Ishikawa (cell line): ENCODE measurements around the gene OVOL1.

ENCODE experiments used
- CEBPB ChIP-seq: IDR thresholded peaks from 2 replicates; pipeline ENCODE4 v1.6.1; 2012
- CREB1 ChIP-seq: IDR thresholded peaks from 2 replicates; pipeline ENCODE4 v1.6.1; 2012; ENCODE audit warnings: low read depth
- EGR1 ChIP-seq: IDR thresholded peaks from 2 replicates; pipeline ENCODE4 v1.6.1; 2012
- RAD21 ChIP-seq: IDR thresholded peaks from 2 replicates; pipeline ENCODE4 v1.6.1; 2012; ENCODE audit warnings: low read depth
- USF1 ChIP-seq: IDR thresholded peaks from 2 replicates; pipeline ENCODE4 v1.6.1; 2012
- YY1 ChIP-seq: IDR thresholded peaks from 2 replicates; pipeline ENCODE4 v1.6.1; 2012; ENCODE audit warnings: low read depth
- ZBTB7A ChIP-seq: IDR thresholded peaks from 2 replicates; pipeline ENCODE4 v1.6.1; 2012; ENCODE audit warnings: low read depth
- TF ChIP-seq, protein P1 (sequence below): IDR thresholded peaks from 2 replicates; pipeline ENCODE4 v1.6.1; 2012
- TF ChIP-seq, protein P2 (sequence below): IDR thresholded peaks from 2 replicates; pipeline ENCODE4 v1.6.1; 2012; ENCODE audit warnings: low read depth, mild to moderate bottlenecking

GRCh38 chr11:65808744-65809341 is 22.0 kb downstream of the OVOL1 start:
- TF ChIP-seq ZBTB7A (no peak), RAD21 (no peak), CREB1 (no peak), CEBPB (no peak), USF1 (no peak), EGR1 (no peak), YY1 (no peak)
- TF ChIP-seq, protein P1, sequence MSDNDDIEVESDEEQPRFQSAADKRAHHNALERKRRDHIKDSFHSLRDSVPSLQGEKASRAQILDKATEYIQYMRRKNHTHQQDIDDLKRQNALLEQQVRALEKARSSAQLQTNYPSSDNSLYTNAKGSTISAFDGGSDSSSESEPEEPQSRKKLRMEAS: no peak
- TF ChIP-seq, protein P2, sequence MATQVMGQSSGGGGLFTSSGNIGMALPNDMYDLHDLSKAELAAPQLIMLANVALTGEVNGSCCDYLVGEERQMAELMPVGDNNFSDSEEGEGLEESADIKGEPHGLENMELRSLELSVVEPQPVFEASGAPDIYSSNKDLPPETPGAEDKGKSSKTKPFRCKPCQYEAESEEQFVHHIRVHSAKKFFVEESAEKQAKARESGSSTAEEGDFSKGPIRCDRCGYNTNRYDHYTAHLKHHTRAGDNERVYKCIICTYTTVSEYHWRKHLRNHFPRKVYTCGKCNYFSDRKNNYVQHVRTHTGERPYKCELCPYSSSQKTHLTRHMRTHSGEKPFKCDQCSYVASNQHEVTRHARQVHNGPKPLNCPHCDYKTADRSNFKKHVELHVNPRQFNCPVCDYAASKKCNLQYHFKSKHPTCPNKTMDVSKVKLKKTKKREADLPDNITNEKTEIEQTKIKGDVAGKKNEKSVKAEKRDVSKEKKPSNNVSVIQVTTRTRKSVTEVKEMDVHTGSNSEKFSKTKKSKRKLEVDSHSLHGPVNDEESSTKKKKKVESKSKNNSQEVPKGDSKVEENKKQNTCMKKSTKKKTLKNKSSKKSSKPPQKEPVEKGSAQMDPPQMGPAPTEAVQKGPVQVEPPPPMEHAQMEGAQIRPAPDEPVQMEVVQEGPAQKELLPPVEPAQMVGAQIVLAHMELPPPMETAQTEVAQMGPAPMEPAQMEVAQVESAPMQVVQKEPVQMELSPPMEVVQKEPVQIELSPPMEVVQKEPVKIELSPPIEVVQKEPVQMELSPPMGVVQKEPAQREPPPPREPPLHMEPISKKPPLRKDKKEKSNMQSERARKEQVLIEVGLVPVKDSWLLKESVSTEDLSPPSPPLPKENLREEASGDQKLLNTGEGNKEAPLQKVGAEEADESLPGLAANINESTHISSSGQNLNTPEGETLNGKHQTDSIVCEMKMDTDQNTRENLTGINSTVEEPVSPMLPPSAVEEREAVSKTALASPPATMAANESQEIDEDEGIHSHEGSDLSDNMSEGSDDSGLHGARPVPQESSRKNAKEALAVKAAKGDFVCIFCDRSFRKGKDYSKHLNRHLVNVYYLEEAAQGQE: no peak
